ENCODE data around the gene TAS2R19.
"Not testable (repeated sequence)": the region's sequence is repeated elsewhere in the genome, so short reads cannot be mapped to it uniquely, and the experiment has no call there.

The TAS2R19 gene

GRCh38 chr12:11022520-11022919 is at the start of gene TAS2R19:
TAS2R19 (minus strand) TSS chr12:11022620; CDS start chr12:11022571, 49 bp downstream.
- no peak for DNase-seq

GRCh38 chr12:11071414-11071813 is 49.0 kb upstream of the TAS2R19 start:
- DNase-seq, result no peak

- no peak for DNase-seq
These were observed 48.6 kb upstream of the TAS2R19 start for GRCh38 chr12:11070999-11071398.

- DNase-seq, result no peak
These were observed 47.5 kb upstream of the TAS2R19 start for GRCh38 chr12:11069854-11070365.

GRCh38 chr12:11067514-11067913 is 45.1 kb upstream of the TAS2R19 start:
- DNase-seq, result peak; percentile 38

- DNase-seq, result not testable (repeated sequence)
These were observed 39.8 kb upstream of the TAS2R19 start, which contains the start of gene TAS2R46 for GRCh38 chr12:11062194-11062593. TAS2R46 (minus strand) TSS chr12:11062294; CDS start chr12:11062294, 0 bp downstream.

GRCh38 chr12:11059784-11060183 is 37.4 kb upstream of the TAS2R19 start:
- no peak for DNase-seq

GRCh38 chr12:11059041-11059440 is 36.6 kb upstream of the TAS2R19 start:
- no peak for DNase-seq

GRCh38 chr12:11055306-11055705 is 32.9 kb upstream of the TAS2R19 start:
- no peak for DNase-seq

GRCh38 chr12:11049806-11050531 is 27.5 kb upstream of the TAS2R19 start:
- not testable (repeated sequence) for DNase-seq

GRCh38 chr12:11041366-11041765 is 18.9 kb upstream of the TAS2R19 start:
- not testable (repeated sequence) for DNase-seq

- no peak for DNase-seq
These were observed 17.7 kb upstream of the TAS2R19 start for GRCh38 chr12:11040162-11040561.

GRCh38 chr12:11039171-11039570 is 16.8 kb upstream of the TAS2R19 start:
- no peak for DNase-seq

GRCh38 chr12:11033959-11034358 is 11.5 kb upstream of the TAS2R19 start:
- not testable (repeated sequence) for DNase-seq

- no peak for DNase-seq
These were observed 8.9 kb upstream of the TAS2R19 start, which contains the start of gene TAS2R31 for GRCh38 chr12:11031307-11031706. TAS2R31 (minus strand) TSS chr12:11031407; CDS start chr12:11031335, 72 bp downstream.

GRCh38 chr12:11026118-11026517 is 3.7 kb upstream of the TAS2R19 start:
- DNase-seq, result peak; percentile 9

- DNase-seq, result no peak
These were observed 967 bp upstream of the TAS2R19 start for GRCh38 chr12:11023387-11023786.

- no peak for DNase-seq
These were observed 5.5 kb downstream of the TAS2R19 start for GRCh38 chr12:11016937-11017336.

- no peak for DNase-seq
These were observed 6.5 kb downstream of the TAS2R19 start for GRCh38 chr12:11015775-11016430.

- DNase-seq, result no peak
These were observed 8.2 kb downstream of the TAS2R19 start for GRCh38 chr12:11014234-11014633.

GRCh38 chr12:11007608-11008007 is 14.8 kb downstream of the TAS2R19 start:
- DNase-seq, result no peak

- DNase-seq, result no peak
These were observed 24.2 kb downstream of the TAS2R19 start, which contains the start of gene TAS2R20 for GRCh38 chr12:10998204-10998603. TAS2R20 (minus strand) TSS chr12:10998304; CDS start chr12:10997875, 429 bp downstream.

- DNase-seq, result no peak
These were observed 28.1 kb downstream of the TAS2R19 start for GRCh38 chr12:10994307-10994706.

- no peak for DNase-seq
These were observed 33.3 kb downstream of the TAS2R19 start for GRCh38 chr12:10989107-10989506.

All from hematopoietic multipotent progenitor cell treated with erythropoietin and hydrocortisone succinate and interleukin-3 and kit ligand, for 8 days (in vitro differentiated cells).